Fibroblast of villous mesenchyme (primary cell): ENCODE results near the gene CXCR2. TPM values are rescaled to one million over a fixed set of nuclear protein-coding genes. Genes with fewer than 3 reads are reported as not detected.
A peak's percentile ranks its signal among the peaks of the same experiment; 100 is the strongest.

Experiments used
- DNase-seq: peaks from one replicate; pipeline ENCODE4 v3.0.0-alpha.2; 2010; ENCODE audit warnings: low read depth
- H3K4me3 ChIP-seq: 2 replicates; pipeline ENCODE4 v1.5.1; 2011; ENCODE audit warnings: low read depth, mild to moderate bottlenecking, low read length
- total RNA-seq: library from RNA; depleted of rRNA; stranded (reverse); fragments of >200 nt; gene quantifications from 2 replicates; pipeline ENCODE4 v1.2.3, GENCODE V29; 2012
- TF ChIP-seq, protein P1 (sequence below): IDR thresholded peaks from 2 replicates; pipeline ENCODE4 v1.5.1; 2012; ENCODE audit warnings: low read depth, mild to moderate bottlenecking, low read length; ENCODE audit not compliant: insufficient read depth

Gene CXCR2
- not detected in 2 replicates for total RNA-seq

DNA sequence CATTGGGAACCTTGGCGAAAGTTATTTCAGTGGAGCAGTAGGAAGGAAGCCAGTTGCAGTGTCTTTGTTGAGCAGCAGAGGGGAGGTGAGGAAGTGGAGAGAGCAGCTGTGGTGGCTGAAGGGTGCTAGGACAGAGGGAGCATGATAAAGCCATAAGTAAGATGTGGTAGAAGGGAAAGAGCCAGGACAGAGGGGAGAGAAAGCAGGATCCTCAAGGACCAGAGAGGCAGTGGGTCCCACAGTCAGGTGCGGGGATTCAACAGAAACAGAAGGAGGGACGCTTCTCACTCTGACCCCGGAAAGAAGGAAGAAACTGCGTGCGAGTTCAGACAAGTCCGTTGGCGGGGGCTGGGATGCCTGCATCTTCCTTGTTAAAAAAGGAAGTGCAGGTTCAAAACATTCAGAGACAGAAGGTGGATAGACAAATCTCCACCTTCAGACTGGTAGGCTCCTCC, at the start of gene CXCR2:
CXCR2 (plus strand) TSS at position 403 of the 455 bp plus-strand sequence. CDS start 8,774 bp downstream, outside the sequence.
- H3K4me3 ChIP-seq = no peak within 1 kb of the TSS
- TF ChIP-seq, protein P1, sequence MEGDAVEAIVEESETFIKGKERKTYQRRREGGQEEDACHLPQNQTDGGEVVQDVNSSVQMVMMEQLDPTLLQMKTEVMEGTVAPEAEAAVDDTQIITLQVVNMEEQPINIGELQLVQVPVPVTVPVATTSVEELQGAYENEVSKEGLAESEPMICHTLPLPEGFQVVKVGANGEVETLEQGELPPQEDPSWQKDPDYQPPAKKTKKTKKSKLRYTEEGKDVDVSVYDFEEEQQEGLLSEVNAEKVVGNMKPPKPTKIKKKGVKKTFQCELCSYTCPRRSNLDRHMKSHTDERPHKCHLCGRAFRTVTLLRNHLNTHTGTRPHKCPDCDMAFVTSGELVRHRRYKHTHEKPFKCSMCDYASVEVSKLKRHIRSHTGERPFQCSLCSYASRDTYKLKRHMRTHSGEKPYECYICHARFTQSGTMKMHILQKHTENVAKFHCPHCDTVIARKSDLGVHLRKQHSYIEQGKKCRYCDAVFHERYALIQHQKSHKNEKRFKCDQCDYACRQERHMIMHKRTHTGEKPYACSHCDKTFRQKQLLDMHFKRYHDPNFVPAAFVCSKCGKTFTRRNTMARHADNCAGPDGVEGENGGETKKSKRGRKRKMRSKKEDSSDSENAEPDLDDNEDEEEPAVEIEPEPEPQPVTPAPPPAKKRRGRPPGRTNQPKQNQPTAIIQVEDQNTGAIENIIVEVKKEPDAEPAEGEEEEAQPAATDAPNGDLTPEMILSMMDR = no peak

DNA sequence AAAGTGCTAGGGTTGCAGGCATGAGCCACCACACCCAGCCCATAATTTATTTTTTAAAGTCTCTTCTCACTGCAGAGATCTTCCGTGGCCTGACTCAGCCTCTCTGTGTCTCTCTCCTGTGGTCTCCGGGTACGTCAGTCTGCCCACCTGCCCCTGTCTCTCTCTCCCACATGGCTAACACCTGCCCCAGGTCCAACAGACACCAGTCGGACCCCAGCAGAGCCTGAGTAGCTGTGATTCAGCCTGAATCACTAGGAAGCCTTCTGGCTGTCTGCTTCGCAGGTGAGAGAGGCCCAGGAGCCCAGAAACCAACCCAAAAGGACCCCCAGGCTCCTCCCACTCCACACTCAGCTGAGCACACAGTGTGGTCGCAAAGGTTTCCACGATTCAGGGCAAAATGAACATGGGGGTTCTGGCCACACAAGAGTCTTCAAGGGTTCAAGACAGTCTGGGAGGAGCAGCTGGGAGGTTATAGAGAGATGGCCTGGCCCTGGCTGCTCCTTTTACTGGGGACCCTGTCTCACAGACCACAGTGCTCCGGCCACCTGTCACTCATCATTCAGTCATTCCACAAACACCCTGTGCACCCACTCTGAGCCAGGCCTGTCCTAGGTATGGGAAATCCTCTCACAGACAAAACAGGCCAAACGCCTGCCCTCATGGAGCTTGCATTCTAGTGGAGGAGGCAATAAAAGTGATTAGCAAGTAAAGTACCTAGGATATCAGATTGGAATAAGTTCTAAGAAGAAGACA, 48.2 kb upstream of the CXCR2 start:
- no peak overlapping the region for H3K4me3 ChIP-seq
- DNase-seq = no peak
- TF ChIP-seq, protein P1 = no peak

More for the DNA sequence above, at the start of gene CXCR2:
- no peak for DNase-seq

DNA sequence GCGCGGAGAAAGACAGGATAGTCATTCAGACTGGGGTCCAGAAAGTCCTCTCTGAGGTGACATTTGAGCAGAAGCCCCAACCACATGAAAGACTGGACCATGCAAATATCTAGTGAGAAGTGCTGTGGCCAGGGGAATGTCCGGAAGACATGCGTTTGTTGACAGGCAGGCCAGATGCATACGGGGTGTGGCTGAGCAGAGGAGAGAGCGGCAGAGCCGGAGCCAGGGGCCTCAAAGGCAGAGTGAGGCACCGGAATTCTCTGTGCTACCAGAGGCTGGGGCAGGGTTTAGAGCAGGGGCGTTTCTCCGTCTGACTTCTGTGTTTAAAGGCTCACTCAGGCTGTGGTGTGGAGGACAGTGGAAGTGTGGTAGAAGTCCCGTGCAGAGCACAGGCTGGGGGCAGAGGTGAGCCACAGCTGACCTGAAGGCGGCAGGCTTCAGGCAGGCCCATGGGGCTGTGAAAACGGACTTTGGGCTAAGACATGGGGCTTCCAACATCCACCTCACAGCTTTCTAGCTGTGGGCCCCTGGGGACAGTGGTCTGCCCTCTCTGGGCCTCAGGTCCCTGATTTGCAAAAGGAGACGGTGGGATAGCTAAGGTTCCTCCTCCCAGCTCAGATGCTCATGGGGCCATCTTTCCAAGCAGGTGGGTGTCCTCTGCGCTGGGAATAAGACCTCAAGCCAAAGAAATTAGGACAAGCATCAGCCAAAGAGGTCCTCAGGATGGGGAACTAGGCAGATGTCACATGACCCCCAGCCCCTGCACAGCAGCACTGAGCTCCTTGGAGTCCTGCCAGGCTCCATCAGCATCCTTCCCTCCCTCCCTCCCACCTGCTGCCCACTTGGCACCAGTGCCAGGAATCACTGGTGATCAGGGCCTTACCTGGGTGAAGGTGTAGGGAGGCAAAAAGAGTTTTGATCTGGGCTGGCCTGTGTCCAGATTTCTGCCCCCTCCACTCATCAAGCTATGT, 45.6 kb upstream of the CXCR2 start:
- TF ChIP-seq, protein P1 = no peak

DNA sequence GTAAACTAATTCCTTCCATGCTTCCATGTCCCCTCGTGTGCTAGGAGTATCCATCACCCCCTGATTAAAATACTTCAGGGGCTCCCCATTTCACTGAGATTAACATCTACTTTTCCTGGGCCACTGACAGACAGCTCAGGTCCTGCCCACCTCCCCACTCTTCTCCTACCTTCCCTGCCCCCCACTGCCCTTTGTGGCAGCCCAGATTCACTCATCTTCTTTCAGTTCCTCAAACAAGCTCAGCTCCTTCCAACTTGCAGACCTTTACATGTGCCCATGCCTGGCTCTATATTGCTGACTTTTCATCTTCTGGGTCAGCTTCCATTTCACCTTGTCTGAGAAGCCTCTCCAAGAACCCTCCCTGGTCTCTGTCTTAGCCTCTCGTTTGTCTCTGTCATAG, 44.8 kb upstream of the CXCR2 start:
- no peak overlapping the region for H3K4me3 ChIP-seq
- DNase-seq = no peak
- TF ChIP-seq, protein P1 = no peak

More for the DNA sequence above, 45.6 kb upstream of the CXCR2 start:
- no peak overlapping the region for H3K4me3 ChIP-seq
- no peak for DNase-seq

DNA sequence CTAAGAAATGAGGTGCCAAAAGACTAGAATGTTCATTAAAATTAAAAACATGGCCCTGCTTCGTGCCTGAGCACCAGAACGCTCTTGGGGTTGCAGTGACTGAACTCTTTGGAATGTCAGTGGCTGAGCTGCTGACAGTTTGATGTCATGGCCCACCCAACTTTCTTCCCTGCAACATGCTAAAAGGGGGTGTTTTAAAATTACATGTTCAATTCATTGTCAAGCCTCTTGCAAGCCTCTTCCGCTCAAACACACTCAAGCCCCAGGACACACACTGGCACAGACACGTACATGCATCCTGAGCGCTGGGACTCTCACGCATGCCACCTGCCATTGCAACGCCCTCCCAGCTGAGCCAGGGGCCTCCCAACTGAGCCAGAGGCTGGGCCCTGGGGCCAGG, 44.1 kb upstream of the CXCR2 start:
- DNase-seq = peak; percentile 22

More for the DNA sequence above, 44.1 kb upstream of the CXCR2 start:
- no peak overlapping the region for H3K4me3 ChIP-seq
- TF ChIP-seq, protein P1 = no peak
